Raji (cell line): Measurements from ENCODE around the gene GAGE10.
"Not testable (repeated sequence)": the region's sequence is repeated elsewhere in the genome, so short reads cannot be mapped to it uniquely, and the experiment has no call there.

Experiments used
- POLR2A ChIP-seq: IDR thresholded peaks from 2 replicates; pipeline ENCODE4 v1.6.1; 2011; ENCODE audit warnings: low read depth, low read length, control low read depth; ENCODE audit not compliant: insufficient read depth

The GAGE10 gene

GRCh38 chrX:49292400-49293362 lies 10.8 kb upstream of the GAGE10 start:
- no peak for TF ChIP-seq POLR2A

DNA sequence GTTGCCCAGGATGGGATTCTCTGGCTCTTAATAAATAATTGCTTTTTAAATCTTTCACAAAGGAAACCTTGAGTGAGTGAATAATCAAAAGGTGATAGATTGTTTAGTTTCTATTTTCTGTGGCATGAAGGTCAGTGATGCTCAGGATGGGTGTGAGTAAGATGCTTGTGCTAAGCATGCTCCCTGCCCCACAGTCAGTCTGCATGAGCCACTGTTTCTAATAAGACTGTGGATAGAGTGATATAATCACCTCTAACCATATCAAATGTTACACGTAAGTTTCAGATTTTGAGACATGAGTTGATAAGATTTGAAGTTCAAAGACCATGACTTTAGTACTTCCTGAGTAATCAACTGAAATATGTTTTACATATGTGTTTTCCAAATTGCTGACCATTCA lies 2.7 kb upstream of the GAGE10 start:
- TF ChIP-seq POLR2A, result no peak

DNA sequence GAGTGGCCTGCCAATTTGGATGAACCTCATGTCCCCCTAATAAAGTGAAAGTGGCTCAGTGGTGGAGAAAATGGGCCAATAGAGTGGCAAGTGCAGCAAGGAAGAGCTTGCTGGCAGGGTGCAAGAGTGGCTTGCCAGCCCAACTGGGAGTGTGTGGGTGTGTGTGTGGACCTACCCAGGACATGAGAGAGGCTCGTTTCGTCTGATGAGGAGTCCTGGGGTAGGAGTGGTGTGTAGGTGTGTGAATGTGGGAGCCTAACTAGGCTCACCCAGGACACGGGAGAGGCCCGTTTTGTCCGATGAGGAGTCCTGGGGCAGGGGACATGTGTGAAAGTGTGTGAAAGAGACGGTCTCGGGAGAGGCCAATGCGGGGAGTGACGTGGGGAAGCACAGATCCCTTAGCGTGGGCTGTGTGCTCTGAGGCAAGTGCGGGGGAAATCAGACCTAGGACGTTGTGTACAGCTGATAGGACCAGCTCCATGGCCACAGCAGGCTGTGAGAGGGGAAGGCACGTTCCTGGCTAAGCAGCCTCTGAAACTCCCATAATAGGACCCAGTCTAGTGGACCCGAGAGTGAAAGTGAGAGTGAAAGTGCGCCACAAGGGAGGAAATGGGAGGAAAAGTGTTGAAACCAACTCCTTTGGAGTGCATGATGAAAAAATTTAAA lies 5.3 kb downstream of the GAGE10 start:
- TF ChIP-seq POLR2A, result no peak

DNA sequence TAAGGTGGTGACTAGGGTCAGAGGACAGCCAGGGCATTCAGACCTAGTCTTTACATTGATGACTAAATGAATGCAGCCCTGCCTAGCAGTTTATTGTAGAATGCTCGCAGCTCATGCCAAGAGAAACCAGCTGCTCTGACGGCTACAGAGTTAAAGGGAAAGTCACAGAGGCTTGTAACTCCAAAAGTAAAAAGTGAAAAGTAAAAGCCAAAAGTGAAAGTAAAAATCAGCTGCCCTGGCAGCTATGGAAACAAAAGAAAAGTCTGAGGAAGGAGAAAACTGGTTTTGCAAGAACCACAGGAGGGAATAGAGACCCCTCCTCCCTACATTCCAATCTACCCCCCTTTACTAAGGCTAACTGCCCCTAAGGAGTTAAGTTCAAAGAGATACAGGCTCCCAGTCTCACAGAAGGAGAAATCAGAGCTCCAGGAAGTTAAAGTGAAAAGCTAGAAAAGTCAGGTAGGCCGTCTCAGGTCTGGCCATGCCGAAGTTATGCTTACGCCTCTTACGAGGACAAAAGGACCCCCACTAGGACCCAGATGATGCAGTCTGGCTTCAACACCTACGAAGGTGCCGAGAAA lies 6.0 kb downstream of the GAGE10 start:
- TF ChIP-seq POLR2A, result no peak

- no peak for TF ChIP-seq POLR2A
These were observed 6.9 kb downstream of the GAGE10 start for GRCh38 chrX:49310371-49310770.

DNA sequence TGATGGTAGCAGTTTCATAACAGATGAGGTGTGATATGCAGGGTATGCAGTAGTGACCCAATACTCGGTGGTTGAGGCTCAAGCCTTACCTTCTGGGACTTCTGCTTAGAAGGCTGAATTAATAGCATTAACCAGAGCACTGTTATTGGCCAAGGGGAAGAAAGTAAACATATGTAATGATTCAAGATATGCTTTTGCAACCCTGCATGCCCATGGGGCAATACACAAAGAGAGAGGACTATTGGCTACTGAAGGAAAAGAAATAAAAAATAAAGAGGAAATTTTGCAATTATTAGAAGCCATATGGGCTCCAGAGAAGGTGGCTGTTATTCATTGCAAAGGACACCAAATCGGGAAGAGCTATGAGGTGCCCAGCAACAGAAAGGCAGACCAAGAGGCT lies 8.7 kb downstream of the GAGE10 start:
- TF ChIP-seq POLR2A, result no peak

DNA sequence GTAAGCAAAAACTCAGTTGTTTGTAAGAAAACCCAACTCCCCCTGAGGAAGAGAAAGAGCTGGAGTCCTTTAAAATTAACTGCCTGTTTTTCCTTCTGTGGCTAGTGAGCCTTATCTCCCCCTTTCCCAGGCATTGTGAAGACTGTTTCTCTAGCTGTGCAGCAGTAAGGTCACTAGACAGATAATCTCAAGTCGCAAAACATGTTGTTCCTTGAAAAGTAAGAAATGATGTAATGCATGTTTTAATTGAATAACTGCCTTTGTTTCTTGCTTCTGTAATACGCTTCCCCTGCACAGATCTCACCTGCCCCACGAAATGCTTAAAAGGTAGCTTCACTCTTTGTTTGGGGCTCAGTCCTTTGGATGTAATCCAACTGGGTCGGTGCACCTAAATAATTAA lies 12.6 kb downstream of the GAGE10 start:
- no peak for TF ChIP-seq POLR2A

- not testable (repeated sequence) for TF ChIP-seq POLR2A
These were observed 18.3 kb downstream of the GAGE10 start, which contains the start of gene GAGE12J for GRCh38 chrX:49321737-49322136. Gene GAGE12J (plus strand): TSS chrX:49322037. CDS start chrX:49323194, 1,157 bp downstream.

GRCh38 chrX:49331282-49331681 lies 27.8 kb downstream of the GAGE10 start, which contains the start of gene GAGE13:
Gene GAGE13 (plus strand): TSS chrX:49331582. CDS start chrX:49332738, 1,156 bp downstream.
- TF ChIP-seq POLR2A, result not testable (repeated sequence)
